DOHH2 (cell line): ENCODE data around the gene PLXNB3.

Experiments used
- CTCF ChIP-seq: fragments of 200-600 bp; sonication (generic); IDR thresholded peaks from one replicate; pipeline ENCODE4 v1.5.1; 2014; ENCODE audit warnings: antibody characterized with exemption, mild to moderate bottlenecking, low read depth, low read length; ENCODE audit not compliant: poor library complexity, severe bottlenecking
- EZH2phosphoT487 ChIP-seq: fragments of 200-600 bp; sonication (generic); IDR thresholded peaks from 2 replicates; pipeline ENCODE4 v1.6.1; 2017; ENCODE audit warnings: borderline replicate concordance, mild to moderate bottlenecking, antibody characterized with exemption, low read length, moderate library complexity, mixed read lengths

GRCh38 chrX:153734871-153735270 is 29.2 kb upstream of the PLXNB3 start:
- TF ChIP-seq CTCF (no peak), EZH2phosphoT487 (no peak)
